Activated B cell treated with CpG ODN at 0.5 μM for 24 hours (primary cell): ENCODE data around the gene SLC6A11. TPM values are rescaled to one million over a fixed set of nuclear protein-coding genes. Genes with fewer than 3 reads are reported as not detected.

ENCODE experiments used
- ATAC-seq: fragments of 200-7000 bp; cut with Tn5 transposase; one replicate; pipeline ENCODE4 v1.10.0; 2021; ENCODE audit warnings: low read depth, mild to moderate bottlenecking, moderate library complexity
- CTCF ChIA-PET: fragments of 350-600 bp; sonication (Branson Sonifier 250); formaldehyde crosslinking; loops from one replicate; lab custom pipeline; 2021; ENCODE audit warnings: antibody characterized with exemption; lab: Charles Lee
- POLR2A ChIA-PET: fragments of 350-600 bp; sonication (Branson Sonifier 250); formaldehyde crosslinking; loops from one replicate; lab custom pipeline; 2021; ENCODE audit warnings: antibody characterized with exemption; lab: Charles Lee
- DNase-seq: peaks from one replicate; pipeline ENCODE4 v3.0.0; 2022
- H3K27ac Mint-ChIP-seq: one replicate; pipeline ENCODE4 v1.8.0; 2020; ENCODE audit warnings: mixed read lengths
- H3K27me3 Mint-ChIP-seq: one replicate; pipeline ENCODE4 v1.8.0; 2021; ENCODE audit warnings: mixed read lengths
- H3K36me3 Mint-ChIP-seq: one replicate; pipeline ENCODE4 v1.8.0; 2021; ENCODE audit warnings: low read depth, mixed read lengths
- H3K4me1 Mint-ChIP-seq: one replicate; pipeline ENCODE4 v1.8.0; 2021; ENCODE audit warnings: mixed read lengths
- H3K4me3 Mint-ChIP-seq: one replicate; pipeline ENCODE4 v1.8.0; 2020; ENCODE audit warnings: mild to moderate bottlenecking, mixed read lengths
- H3K9me3 Mint-ChIP-seq: one replicate; pipeline ENCODE4 v1.8.0; 2020; ENCODE audit warnings: mixed read lengths
- intact Hi-C: fragments of 100-400 bp; cut with micrococcal nuclease; formaldehyde crosslinking; loops from one replicate; pipeline ENCODE4 v1.15.1; 2024
- total RNA-seq: library from RNA; stranded (reverse); gene quantifications from 2 replicates; pipeline ENCODE4 v1.2.3, GENCODE V29; 2022
- TF ChIP-seq, protein P1 (sequence below): fragments of 200-600 bp; IDR thresholded peaks from one replicate; pipeline ENCODE4 v1.8.0; 2022; ENCODE audit warnings: antibody characterized with exemption, mild to moderate bottlenecking

Gene SLC6A11
- total RNA-seq, 1 donor from 2014 or later: not detected

DNA sequence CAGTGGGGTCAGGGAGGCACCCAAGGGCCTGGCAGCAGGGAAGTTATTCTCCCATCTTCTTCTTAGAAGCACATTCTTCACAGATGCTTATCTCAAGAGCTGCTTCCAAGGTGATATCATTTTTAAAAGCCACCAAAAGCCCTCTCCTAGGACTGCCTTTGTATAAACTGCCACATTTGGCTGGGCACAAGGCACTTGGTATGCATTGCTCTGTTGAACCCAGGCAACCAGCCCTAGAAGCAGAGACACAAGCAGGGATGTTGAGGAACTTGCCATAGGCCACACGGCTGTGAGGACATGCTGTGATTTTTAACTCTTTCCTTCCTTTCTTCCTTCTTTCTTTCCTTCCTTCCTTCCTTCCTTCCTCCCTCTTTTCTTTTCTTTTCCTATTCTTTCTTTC, 169.2 kb downstream of the SLC6A11 start:
- Mint-ChIP-seq H3K27ac (no peak overlapping the region), H3K27me3 (peaks cover 19% of the 10 kb centered on the region), H3K4me1 (no peaks in the 10 kb centered on the region), H3K9me3 (no peaks in the 10 kb centered on the region), H3K4me3 (no peak overlapping the region), H3K36me3 (no peaks in the 10 kb centered on the region)
- TF ChIP-seq, protein P1, sequence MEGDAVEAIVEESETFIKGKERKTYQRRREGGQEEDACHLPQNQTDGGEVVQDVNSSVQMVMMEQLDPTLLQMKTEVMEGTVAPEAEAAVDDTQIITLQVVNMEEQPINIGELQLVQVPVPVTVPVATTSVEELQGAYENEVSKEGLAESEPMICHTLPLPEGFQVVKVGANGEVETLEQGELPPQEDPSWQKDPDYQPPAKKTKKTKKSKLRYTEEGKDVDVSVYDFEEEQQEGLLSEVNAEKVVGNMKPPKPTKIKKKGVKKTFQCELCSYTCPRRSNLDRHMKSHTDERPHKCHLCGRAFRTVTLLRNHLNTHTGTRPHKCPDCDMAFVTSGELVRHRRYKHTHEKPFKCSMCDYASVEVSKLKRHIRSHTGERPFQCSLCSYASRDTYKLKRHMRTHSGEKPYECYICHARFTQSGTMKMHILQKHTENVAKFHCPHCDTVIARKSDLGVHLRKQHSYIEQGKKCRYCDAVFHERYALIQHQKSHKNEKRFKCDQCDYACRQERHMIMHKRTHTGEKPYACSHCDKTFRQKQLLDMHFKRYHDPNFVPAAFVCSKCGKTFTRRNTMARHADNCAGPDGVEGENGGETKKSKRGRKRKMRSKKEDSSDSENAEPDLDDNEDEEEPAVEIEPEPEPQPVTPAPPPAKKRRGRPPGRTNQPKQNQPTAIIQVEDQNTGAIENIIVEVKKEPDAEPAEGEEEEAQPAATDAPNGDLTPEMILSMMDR: no peak
- ATAC-seq (no peak), DNase-seq (no peak)
- intact Hi-C loops: no loop called here
- POLR2A ChIA-PET: no interaction called here
- CTCF ChIA-PET: no interaction called here

DNA sequence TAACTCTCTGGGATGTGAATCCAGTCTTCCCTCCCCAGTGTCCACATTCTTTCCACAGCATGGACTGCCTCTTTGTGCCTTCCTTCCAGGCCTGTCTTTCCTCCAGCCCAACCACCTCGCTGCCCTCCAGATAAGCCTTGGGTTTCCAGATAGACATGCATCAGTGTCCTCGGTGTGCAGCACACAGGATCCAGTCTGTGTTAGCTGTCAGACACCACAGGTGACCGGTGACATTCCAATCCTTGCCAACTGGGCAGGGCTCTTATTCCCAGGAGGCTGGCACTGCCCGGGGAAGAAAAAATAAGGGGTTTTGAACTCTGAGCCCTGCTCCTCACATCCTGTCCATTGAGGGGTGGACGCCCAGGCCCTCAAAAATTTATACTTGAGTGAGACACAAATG, 170.6 kb downstream of the SLC6A11 start:
- Mint-ChIP-seq H3K9me3 (no peaks in the 10 kb centered on the region), H3K36me3 (no peaks in the 10 kb centered on the region), H3K27me3 (peaks cover 25% of the 10 kb centered on the region), H3K27ac (no peak overlapping the region), H3K4me3 (no peak overlapping the region), H3K4me1 (peaks cover 3% of the 10 kb centered on the region)
- POLR2A ChIA-PET: no interaction called here
- no peak for DNase-seq
- intact Hi-C loops: no loop called here
- CTCF ChIA-PET: no interaction called here
- no peak for ATAC-seq
- TF ChIP-seq, protein P1: no peak

DNA sequence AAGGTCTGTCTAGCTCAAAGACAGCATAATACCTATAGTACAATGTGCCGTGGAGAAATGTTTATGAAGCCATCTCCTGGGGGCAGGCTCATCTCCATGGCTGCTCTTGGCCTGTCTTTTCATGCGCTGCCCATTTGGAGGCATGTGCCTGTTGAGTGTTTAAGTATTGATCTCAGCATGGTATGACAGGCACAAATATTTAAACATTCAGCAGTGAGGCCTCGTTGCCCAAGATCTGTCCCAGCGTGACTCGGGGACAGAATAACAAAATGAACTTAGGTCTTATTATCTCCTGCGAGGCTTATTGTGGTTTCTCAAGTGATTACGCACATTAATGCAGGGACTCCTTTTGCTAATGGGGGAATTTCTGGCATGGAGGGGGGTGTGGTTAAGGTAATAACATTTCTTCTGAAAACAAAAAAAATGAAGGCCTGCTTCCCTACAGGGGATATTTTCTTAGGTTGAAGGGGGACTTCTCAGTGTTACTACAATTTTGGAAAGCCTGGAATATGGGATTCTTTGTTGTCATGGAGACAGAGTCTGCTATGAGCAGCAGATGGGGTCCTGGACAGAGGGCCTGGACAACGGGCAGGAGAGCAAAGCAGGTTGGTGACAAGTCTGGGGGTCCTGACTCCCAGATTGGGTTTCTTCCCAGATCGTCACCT, 172.1 kb downstream of the SLC6A11 start:
- no peak for DNase-seq
- no peaks in the 10 kb centered on the region for H3K36me3 Mint-ChIP-seq
- H3K9me3 Mint-ChIP-seq: no peaks in the 10 kb centered on the region
- TF ChIP-seq, protein P1: no peak
- CTCF ChIA-PET: no interaction called here
- H3K27ac Mint-ChIP-seq: no peak overlapping the region
- peaks cover 7% of the 10 kb centered on the region for H3K4me1 Mint-ChIP-seq
- POLR2A ChIA-PET: no interaction called here
- no peak for ATAC-seq
- peaks cover 33% of the 10 kb centered on the region for H3K27me3 Mint-ChIP-seq
- H3K4me3 Mint-ChIP-seq: no peak overlapping the region
- intact Hi-C loops: no loop called here

DNA sequence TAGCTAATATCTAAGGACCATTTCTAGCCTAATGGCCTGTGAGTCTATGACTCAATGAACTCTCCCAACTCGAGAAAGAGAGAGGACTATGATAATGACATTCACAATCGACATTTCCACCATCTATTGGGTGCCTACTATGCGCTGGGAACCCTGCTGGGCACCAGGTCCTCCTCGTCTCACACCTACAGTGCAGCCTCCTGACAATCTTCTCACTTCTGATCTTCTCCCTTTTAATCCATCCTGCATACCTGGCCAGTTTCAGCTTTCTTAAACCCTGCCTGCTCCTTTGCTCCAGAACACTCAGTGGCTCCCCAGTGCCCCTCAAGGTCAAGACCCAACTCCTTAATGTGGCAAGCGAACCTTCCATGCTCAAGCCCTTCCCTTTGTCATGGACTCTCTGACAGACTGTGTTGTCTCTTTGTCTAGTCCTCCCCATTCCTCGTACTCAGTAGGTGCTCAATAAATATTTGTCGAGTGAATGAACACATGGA, 173.0 kb downstream of the SLC6A11 start:
- no peak for ATAC-seq
- DNase-seq: no peak
- Mint-ChIP-seq H3K9me3 (no peaks in the 10 kb centered on the region), H3K27ac (no peak overlapping the region), H3K36me3 (no peaks in the 10 kb centered on the region), H3K4me1 (peaks cover 12% of the 10 kb centered on the region), H3K27me3 (peaks cover 40% of the 10 kb centered on the region), H3K4me3 (no peak overlapping the region)
- TF ChIP-seq, protein P1: no peak
- ChIA-PET CTCF (no interaction called here), POLR2A (no interaction called here)
- intact Hi-C loops: no loop called here

Other genes with a start within 250 kb of the SLC6A11 start
- gene SLC6A1, start 176.5 kb downstream of the SLC6A11 start, total RNA-seq: not detected in 2 replicates